Frontal cortex (tissue), 4 donors: ENCODE results near the gene SLC25A13. TPM values are rescaled to one million over a fixed set of nuclear protein-coding genes. Genes with fewer than 3 reads are reported as not detected.

Experiments used
- DNase-seq, 2 donors: peaks; one replicate each; pipeline ENCODE4 v3.0.0; 2012; ENCODE audit warnings: low spot score in 2 of 2
- FAIRE-seq: peaks from 2 replicates; lab custom pipeline; 2012; peaks lifted over from hg19 to GRCh38; lab: Jason Lieb, UNC
- total RNA-seq: library from RNA; depleted of rRNA; stranded (reverse); fragments of >200 nt; gene quantifications from one replicate; pipeline ENCODE4 v1.2.3, GENCODE V29; 2014
- donor health status: control.
- donor health status: control.
- donor health status: control.

SLC25A13 gene
- total RNA-seq, 1 donor from 2014 or later = 11.4 TPM

- DNase-seq (no peak), FAIRE-seq (no peak)
Measured at GRCh38 chr7:96126382-96126781, 195.5 kb downstream of the SLC25A13 start.

GRCh38 chr7:96122746-96123145 is 199.2 kb downstream of the SLC25A13 start:
- FAIRE-seq (no peak), DNase-seq (no peak)

- FAIRE-seq (no peak), DNase-seq (no peak)
Measured at GRCh38 chr7:96121752-96122151, 200.1 kb downstream of the SLC25A13 start.

GRCh38 chr7:96120445-96121225 is 201.3 kb downstream of the SLC25A13 start:
- no peak for DNase-seq
- no peak for FAIRE-seq

- FAIRE-seq (no peak), DNase-seq (no peak)
Measured at GRCh38 chr7:96118449-96119001, 203.4 kb downstream of the SLC25A13 start.

- FAIRE-seq (no peak), DNase-seq (no peak)
Measured at GRCh38 chr7:96116173-96116572, 205.7 kb downstream of the SLC25A13 start.

- no peak for FAIRE-seq
- no peak for DNase-seq
Measured at GRCh38 chr7:96114190-96114589, 207.7 kb downstream of the SLC25A13 start.

GRCh38 chr7:96111405-96111804 is 210.5 kb downstream of the SLC25A13 start:
- DNase-seq = no peak
- FAIRE-seq = no peak

GRCh38 chr7:96104984-96105383 is 216.9 kb downstream of the SLC25A13 start:
- peak; percentile 88 for FAIRE-seq
- no peak for DNase-seq

- no peak for FAIRE-seq
- no peak for DNase-seq
Measured at GRCh38 chr7:96102096-96102811, 219.6 kb downstream of the SLC25A13 start.

GRCh38 chr7:96100737-96101136 is 221.2 kb downstream of the SLC25A13 start:
- DNase-seq = no peak
- FAIRE-seq = no peak

GRCh38 chr7:96097835-96098234 is 224.1 kb downstream of the SLC25A13 start:
- no peak for DNase-seq
- no peak for FAIRE-seq

GRCh38 chr7:96093435-96093834 is 228.5 kb downstream of the SLC25A13 start:
- DNase-seq (no peak), FAIRE-seq (no peak)

- DNase-seq (no peak), FAIRE-seq (no peak)
Measured at GRCh38 chr7:96090756-96091155, 231.1 kb downstream of the SLC25A13 start.

GRCh38 chr7:96089511-96089910 is 232.4 kb downstream of the SLC25A13 start:
- DNase-seq = no peak
- FAIRE-seq = no peak

- DNase-seq (no peak), FAIRE-seq (no peak)
Measured at GRCh38 chr7:96088579-96088978, 233.3 kb downstream of the SLC25A13 start.

GRCh38 chr7:96085953-96086352 is 235.9 kb downstream of the SLC25A13 start:
- DNase-seq (no peak), FAIRE-seq (no peak)

GRCh38 chr7:96084881-96085553 is 236.9 kb downstream of the SLC25A13 start:
- FAIRE-seq (no peak), DNase-seq (no peak)

GRCh38 chr7:96080027-96080426 is 241.9 kb downstream of the SLC25A13 start:
- no peak for DNase-seq
- no peak for FAIRE-seq

GRCh38 chr7:96076350-96076707 is 245.6 kb downstream of the SLC25A13 start:
- FAIRE-seq = no peak
- DNase-seq = no peak
